B cell (primary cell): ENCODE measurements around the gene PACRG.

Experiments used
- CTCF ChIP-seq: fragments of 200-600 bp; IDR thresholded peaks from one replicate; pipeline ENCODE4 v1.8.0; 2022; ENCODE audit warnings: antibody characterized with exemption, mild to moderate bottlenecking
- EZH2 ChIP-seq: IDR thresholded peaks from 2 replicates; pipeline ENCODE4 v1.6.1; 2012; ENCODE audit warnings: borderline replicate concordance, low read depth, mild to moderate bottlenecking, moderate library complexity, low read length; ENCODE audit not compliant: insufficient read depth, poor library complexity, severe bottlenecking

- TF ChIP-seq CTCF (no peak), EZH2 (no peak)
Measured at GRCh38 chr6:163336961-163337360, 609.2 kb downstream of the PACRG start.
